IMR-90 (cell line): Measurements from ENCODE around the gene ABR. TPM values are rescaled to one million over a fixed set of nuclear protein-coding genes. Genes with fewer than 3 reads are reported as not detected.

ENCODE experiments used
- ATAC-seq: fragments of 200-7000 bp; cut with Tn5 transposase; 2 replicates; pipeline ENCODE4 v1.9.1; 2020; ENCODE audit warnings: low read depth, mild to moderate bottlenecking, moderate library complexity
- BruUV-seq: library from RNA; stranded (reverse); fragments of 400-500 nt; replicated peaks from 2 replicates; lab custom pipeline; 2021; lab: Mats Ljungman, UMichigan
- CTCF ChIA-PET: fragments of 300-600 bp; formaldehyde crosslinking; extraction: SDS; loops from one replicate; lab custom pipeline; 2021; ENCODE audit warnings: antibody characterized with exemption; lab: Yijun Ruan, JAX
- POLR2A ChIA-PET: fragments of 300-600 bp; sonication (Branson Sonifier 250); formaldehyde crosslinking; loops from one replicate; lab custom pipeline; 2022; ENCODE audit warnings: antibody characterized with exemption; ENCODE audit not compliant: unreplicated experiment; lab: Charles Lee
- DNase-seq: peaks from one replicate; pipeline ENCODE4 v3.0.0; 2013
- H2AFZ ChIP-seq: replicated peaks from 2 replicates; pipeline ENCODE3; 2013; ENCODE audit warnings: low read length, mild to moderate bottlenecking; ENCODE audit not compliant: poor library complexity
- H2AK5ac ChIP-seq: 2 replicates; pipeline ENCODE4 v1.6.1; 2013; ENCODE audit warnings: low read depth, low read length, inconsistent platforms
- H2AK9ac ChIP-seq: replicated peaks from 2 replicates; pipeline ENCODE3; 2013; ENCODE audit warnings: mild to moderate bottlenecking, low read depth, low read length, moderate library complexity; ENCODE audit not compliant: poor library complexity
- H2BK120ac ChIP-seq: 2 replicates; pipeline ENCODE4 v1.6.1; 2013; ENCODE audit warnings: low read depth, low read length, inconsistent platforms
- H2BK15ac ChIP-seq: 3 replicates; pipeline ENCODE4 v1.6.1; 2013; ENCODE audit warnings: low read depth, low read length, inconsistent platforms
- H2BK20ac ChIP-seq: 2 replicates; pipeline ENCODE4 v1.6.1; 2013; ENCODE audit warnings: low read depth, mild to moderate bottlenecking, inconsistent platforms, low read length, moderate library complexity
- H2BK5ac ChIP-seq: 2 replicates; pipeline ENCODE4 v1.6.1; 2013; ENCODE audit warnings: mild to moderate bottlenecking, low read depth, low read length, inconsistent platforms; ENCODE audit not compliant: poor library complexity, severe bottlenecking
- H3K14ac ChIP-seq: replicated peaks from 2 replicates; pipeline ENCODE4 v1.6.1; 2013; ENCODE audit warnings: low read depth, low read length, inconsistent platforms
- H3K18ac ChIP-seq: 2 replicates; pipeline ENCODE4 v1.6.1; 2013; ENCODE audit warnings: low read depth, low read length, control low read depth
- H3K23ac ChIP-seq: 2 replicates; pipeline ENCODE4 v1.6.1; 2013; ENCODE audit warnings: low read depth, low read length, inconsistent platforms
- H3K27ac ChIP-seq: 2 replicates; pipeline ENCODE4 v1.5.1; 2013; ENCODE audit warnings: mild to moderate bottlenecking, control low read depth, low read length; ENCODE audit not compliant: insufficient read depth
- H3K27me3 ChIP-seq: 2 replicates; pipeline ENCODE4 v1.6.1; 2013; ENCODE audit warnings: low read length; ENCODE audit not compliant: control insufficient read depth, insufficient read depth
- H3K36me3 ChIP-seq: 2 replicates; pipeline ENCODE4 v1.6.1; 2013; ENCODE audit warnings: low read length, mixed read lengths; ENCODE audit not compliant: control insufficient read depth, insufficient read depth
- H3K4ac ChIP-seq: 2 replicates; pipeline ENCODE4 v1.6.1; 2013; ENCODE audit warnings: low read depth, low read length, inconsistent platforms
- H3K4me1 ChIP-seq: 2 replicates; pipeline ENCODE4 v1.6.1; 2013; ENCODE audit warnings: low read length, mixed read lengths; ENCODE audit not compliant: control insufficient read depth, insufficient read depth
- H3K4me2 ChIP-seq: 2 replicates; pipeline ENCODE4 v1.6.1; 2013; ENCODE audit warnings: low read depth, mild to moderate bottlenecking, control low read depth, low read length, moderate library complexity
- H3K4me3 ChIP-seq: 2 replicates; pipeline ENCODE4 v1.5.1; 2013; ENCODE audit warnings: low read depth, mild to moderate bottlenecking, control low read depth, low read length, moderate library complexity; ENCODE audit not compliant: insufficient read depth
- H3K56ac ChIP-seq: 2 replicates; pipeline ENCODE4 v1.6.1; 2013; ENCODE audit warnings: low read length, inconsistent platforms; ENCODE audit not compliant: insufficient read depth; ENCODE audit errors: extremely low read depth
- H3K79me1 ChIP-seq, 2 experiments: 2 replicates each; pipeline ENCODE4 v1.6.1; 2013; ENCODE audit warnings: low read length in 2 of 2, inconsistent platforms in 1 of 2, low read depth in 1 of 2
- H3K9ac ChIP-seq: 2 replicates; pipeline ENCODE4 v1.6.1; 2013; ENCODE audit warnings: low read depth, low read length, control low read depth
- H3K9me1 ChIP-seq: 2 replicates; pipeline ENCODE4 v1.6.1; 2013; ENCODE audit warnings: low read length, inconsistent platforms; ENCODE audit not compliant: insufficient read depth
- H3K9me3 ChIP-seq: 2 replicates; pipeline ENCODE4 v1.6.1; 2013; ENCODE audit warnings: low read length; ENCODE audit not compliant: control insufficient read depth, insufficient read depth
- H4K20me1 ChIP-seq: 2 replicates; pipeline ENCODE4 v1.6.1; 2013; ENCODE audit warnings: low read length, inconsistent platforms; ENCODE audit not compliant: insufficient read depth
- H4K5ac ChIP-seq: 2 replicates; pipeline ENCODE4 v1.6.1; 2013; ENCODE audit warnings: mild to moderate bottlenecking, low read depth, low read length, control low read depth
- H4K8ac ChIP-seq, 2 experiments: 2 replicates each; pipeline ENCODE4 v1.6.1; 2013; ENCODE audit warnings: low read depth in 2 of 2, low read length in 2 of 2, control low read depth in 1 of 2, inconsistent platforms in 1 of 2
- H4K91ac ChIP-seq: 2 replicates; pipeline ENCODE4 v1.6.1; 2013; ENCODE audit warnings: low read depth, low read length, inconsistent platforms; ENCODE audit not compliant: insufficient read depth
- CEBPB ChIP-seq: IDR thresholded peaks from 2 replicates; pipeline ENCODE4 v1.6.1; 2012; ENCODE audit warnings: low read depth, low read length, improper control_type of control experiment
- CHD1 ChIP-seq: IDR thresholded peaks from 2 replicates; pipeline ENCODE4 v1.6.1; 2012; ENCODE audit warnings: low read depth, low read length, improper control_type of control experiment
- ELK1 ChIP-seq: fragments of 150-350 bp; IDR thresholded peaks from 2 replicates; pipeline ENCODE4 v1.6.1; 2016; ENCODE audit warnings: low read depth, mild to moderate bottlenecking, low read length, moderate library complexity, borderline replicate concordance
- FOS ChIP-seq: fragments of 150-350 bp; IDR thresholded peaks from 2 replicates; pipeline ENCODE4 v1.6.1; 2016; ENCODE audit warnings: low read depth, low read length
- MAFK ChIP-seq: IDR thresholded peaks from 2 replicates; pipeline ENCODE4 v1.6.1; 2012; ENCODE audit warnings: low read depth, low read length, improper control_type of control experiment
- MXI1 ChIP-seq: IDR thresholded peaks from 2 replicates; pipeline ENCODE4 v1.6.1; 2012; ENCODE audit warnings: low read depth, mild to moderate bottlenecking, low read length, moderate library complexity, borderline replicate concordance
- NFE2L2 ChIP-seq: fragments of 150-350 bp; IDR thresholded peaks from 2 replicates; pipeline ENCODE4 v1.6.1; 2016; ENCODE audit warnings: low read depth, mild to moderate bottlenecking, low read length
- POLR2A ChIP-seq: IDR thresholded peaks from 2 replicates; pipeline ENCODE4 v1.6.1; 2012; ENCODE audit warnings: mild to moderate bottlenecking, low read depth, low read length
- RCOR1 ChIP-seq: IDR thresholded peaks from 2 replicates; pipeline ENCODE4 v1.6.1; 2012; ENCODE audit warnings: mild to moderate bottlenecking, low read length, improper control_type of control experiment; ENCODE audit not compliant: insufficient replicate concordance
- RFX5 ChIP-seq: IDR thresholded peaks from 2 replicates; pipeline ENCODE4 v1.8.0; 2012; ENCODE audit warnings: low read depth, mild to moderate bottlenecking, low read length, moderate library complexity
- SMC3 ChIP-seq: fragments of 150-350 bp; IDR thresholded peaks from 2 replicates; pipeline ENCODE4 v1.6.1; 2016; ENCODE audit warnings: low read depth, mild to moderate bottlenecking, antibody characterized with exemption, low read length, moderate library complexity
- USF2 ChIP-seq: fragments of 150-350 bp; IDR thresholded peaks from 2 replicates; pipeline ENCODE4 v1.6.1; 2017; ENCODE audit warnings: mild to moderate bottlenecking, antibody characterized with exemption, low read length, low read depth
- WGBS, 2 experiments: methylation state at CpG; one replicate each; pipeline versions ENCODE4 v1.1.5 to v1.1.7; 2013; ENCODE audit warnings: missing lambda C conversion rate in 2 of 2; ENCODE audit not compliant: insufficient read length in 1 of 2; ENCODE audit errors: extremely low coverage in 2 of 2; 5-methylcytosine and 5-hydroxymethylcytosine counted together
- dilution Hi-C: fragments of 300-500 bp; cut with HindIII; formaldehyde crosslinking; loops from one replicate; pipeline ENCODE4 v1.14.3; 2018; ENCODE audit warnings: low sequenced_read_pairs; ENCODE audit not compliant: unreplicated experiment
- in situ Hi-C: fragments of 300-500 bp; cut with MboI; formaldehyde crosslinking; loops from 3 replicates; pipeline ENCODE4 v1.14.3; 2019; ENCODE audit warnings: low sequenced_read_pairs, inconsistent platforms, mixed read lengths
- intact Hi-C: fragments of 100-400 bp; cut with micrococcal nuclease; formaldehyde crosslinking; loops from 2 replicates; pipeline ENCODE4 v1.10.0; 2022
- polyA plus RNA-seq, 3 experiments: library from polyadenylated mRNA; depleted of rRNA; stranded (reverse); fragments of >200 nt; gene quantifications; 2 replicates each; pipeline ENCODE4 v1.2.3, GENCODE V29; 2012; ENCODE audit warnings: low replicate concordance in 1 of 3
- total RNA-seq: library from RNA; depleted of rRNA; stranded (reverse); fragments of >200 nt; gene quantifications from 2 replicates; pipeline ENCODE4 v1.2.3, GENCODE V29; 2012

Gene ABR
- total and polyA plus RNA-seq, 2 of the 4 experiments (the other 2 are of a cell fraction), result 28.3 to 79.7 TPM

- Histone ChIP-seq H2BK20ac (no peak overlapping the region), H3K27ac (no peak overlapping the region), H4K91ac (no peak overlapping the region), H2BK15ac (no peak overlapping the region), H3K18ac (no peak overlapping the region), H4K5ac (no peak overlapping the region), H3K36me3 (no peaks in the 10 kb centered on the region), H3K27me3 (peaks cover 70% of the 10 kb centered on the region), H4K20me1 (peaks cover 6% of the 10 kb centered on the region), H3K4me1 (peaks cover 4% of the 10 kb centered on the region), H2AK9ac (no peak overlapping the region), H2BK120ac (no peak overlapping the region), H3K9ac (no peak overlapping the region), H3K4me2 (peak overlapping the region; percentile 53; the same call in 1 of the 2 replicates), H3K79me1 (no peaks in the 10 kb centered on the region), H3K56ac (no peak overlapping the region), H3K4me3 (no peak overlapping the region), H3K4ac (no peak overlapping the region), H4K8ac (no peak overlapping the region), H2AFZ (peak overlapping the region; percentile 63), H3K23ac (no peak overlapping the region), H2AK5ac (no peak overlapping the region), H3K14ac (no peak overlapping the region), H3K9me3 (peaks cover 2% of the 10 kb centered on the region; the same call in 1 of the 2 replicates), H3K9me1 (no peaks in the 10 kb centered on the region), H2BK5ac (no peak overlapping the region)
- no peak for DNase-seq
- ChIA-PET POLR2A (interaction anchor here (0.6 kb wide), 1 partner anchor 344 kb away, joined by 6 read pairs; no protein-coding TSS in a partner anchor), CTCF (no interaction called here)
- TF ChIP-seq RCOR1 (no peak), CHD1 (no peak), MAFK (no peak), MXI1 (no peak), USF2 (no peak), NFE2L2 (no peak), CEBPB (no peak), FOS (no peak), ELK1 (no peak), SMC3 (no peak), POLR2A (no peak), RFX5 (no peak)
- no TSS peak for BruUV-seq
- 10% methylated on average over 30 of the region's 58 CpGs; no CpG with 5 or more reads in 1 of the 2 experiments for WGBS, 2 experiments
- in situ Hi-C loops, result no loop called here
- intact Hi-C loops, result no loop called here
- no peak for ATAC-seq
- dilution Hi-C loops, result no loop called here
These were observed 48.4 kb upstream of the ABR start for GRCh38 chr17:1227917-1228780.
